ENCODE results near the gene CLRN2. TPM values are rescaled to one million over a fixed set of nuclear protein-coding genes. Genes with fewer than 3 reads are reported as not detected.

CLRN2 gene
- total and polyA plus RNA-seq, 10 of the 15 experiments (the other 5 are each of a cell fraction or from before 2014, with no cell fraction given): not detected

DNA sequence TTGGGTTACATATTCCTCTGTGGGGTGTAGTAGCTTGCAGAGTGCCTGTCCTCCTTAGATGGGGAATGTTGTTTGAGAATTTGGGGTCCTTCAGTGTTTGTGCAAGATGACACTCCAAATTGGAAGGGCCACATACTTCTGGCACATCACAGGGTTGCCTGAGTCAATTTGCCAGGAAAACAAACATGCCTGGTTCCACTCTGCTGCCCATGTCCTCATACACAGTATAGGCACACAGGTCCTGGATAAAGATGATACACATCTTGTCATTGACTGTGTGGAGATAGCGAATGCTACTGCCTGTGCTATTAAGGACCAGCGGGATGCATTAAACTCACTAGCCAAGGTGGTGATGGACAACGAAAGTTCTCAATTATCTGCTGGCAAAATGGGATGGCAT lies 50.9 kb downstream of the CLRN2 start:
- Histone ChIP-seq H3K4me2 (ENCODE audit: control insufficient read depth, insufficient read depth) (no peak overlapping the region), H3K27me3 (replicated peaks in 1 of 2; ENCODE audit: control insufficient read depth in 2 of 2, insufficient read depth in 2 of 2, low read length in 1 of 2) (no peaks in the 10 kb centered on the region; a peak in 1 of 4 replicates), H3K9me3 (replicated peaks; ENCODE audit: control insufficient read depth, insufficient read depth, low read length) (no peaks in the 10 kb centered on the region), H3K4me3 (no peak overlapping the region), H3K4me1 (ENCODE audit: control insufficient read depth, insufficient read depth, low read length) (no peaks in the 10 kb centered on the region), H3K36me3 (ENCODE audit: control insufficient read depth in 2 of 2, insufficient read depth in 2 of 2, low read length in 1 of 2) (no peaks in the 10 kb centered on the region), H2AFZ (ENCODE audit: control insufficient read depth, low read depth, low read length) (no peak overlapping the region), H3K27ac (ENCODE audit: control insufficient read depth, insufficient read depth) (no peak overlapping the region), H4K20me1 (ENCODE audit: control insufficient read depth, insufficient read depth) (no peaks in the 10 kb centered on the region), H3K79me2 (ENCODE audit: control insufficient read depth, insufficient read depth, low read length) (no peaks in the 10 kb centered on the region), H3K9ac (ENCODE audit: control insufficient read depth, insufficient read depth, low read length) (no peak overlapping the region)
- ATAC-seq: no peak
- ChIA-PET POLR2A (no interaction called here), SMC1A (ENCODE audit: uncharacterized antibody, unreplicated experiment) (no interaction called here), CTCF (interaction anchor here (1.6 kb wide), 1 partner anchor 9 kb away, joined by 4 read pairs; no protein-coding TSS in a partner anchor), RAD21 (ENCODE audit: unreplicated experiment) (no interaction called here)
- no TSS peak for BruUV-seq (replicated peaks)
- TF ChIP-seq CHD1 (IDR thresholded peaks at IDR 0.05; ENCODE audit: low read depth, low read length) (no peak), YY1 (IDR thresholded peaks at IDR 0.05; ENCODE audit: low read depth, low read length) (no peak), EZH2 (IDR thresholded peaks at IDR 0.05; ENCODE audit: borderline replicate concordance, control insufficient read depth, low read depth, low read length) (no peak), MYB (IDR thresholded peaks at IDR 0.05; ENCODE audit: borderline replicate concordance, low read depth, low read length) (no peak), WRNIP1 (IDR thresholded peaks at IDR 0.05; ENCODE audit: borderline replicate concordance, low read depth, low read length) (no peak), KAT2A (conservative IDR thresholded peaks at IDR 0.05; ENCODE audit: control insufficient read depth, low read depth, low read length) (no peak), NR2C1 (IDR thresholded peaks at IDR 0.05) (no peak), FOS (IDR thresholded peaks at IDR 0.05; ENCODE audit: borderline replicate concordance, extremely low read depth, insufficient read length) (no peak), STAT3 (IDR thresholded peaks at IDR 0.05; ENCODE audit: low read depth, low read length) (no peak), RFX5 (IDR thresholded peaks at IDR 0.05; ENCODE audit: low read depth, low read length) (no peak), TCF3 (IDR thresholded peaks at IDR 0.05; ENCODE audit: borderline replicate concordance, insufficient read depth, low read depth, low read length) (no peak)
- TF ChIP-seq, protein P1, sequence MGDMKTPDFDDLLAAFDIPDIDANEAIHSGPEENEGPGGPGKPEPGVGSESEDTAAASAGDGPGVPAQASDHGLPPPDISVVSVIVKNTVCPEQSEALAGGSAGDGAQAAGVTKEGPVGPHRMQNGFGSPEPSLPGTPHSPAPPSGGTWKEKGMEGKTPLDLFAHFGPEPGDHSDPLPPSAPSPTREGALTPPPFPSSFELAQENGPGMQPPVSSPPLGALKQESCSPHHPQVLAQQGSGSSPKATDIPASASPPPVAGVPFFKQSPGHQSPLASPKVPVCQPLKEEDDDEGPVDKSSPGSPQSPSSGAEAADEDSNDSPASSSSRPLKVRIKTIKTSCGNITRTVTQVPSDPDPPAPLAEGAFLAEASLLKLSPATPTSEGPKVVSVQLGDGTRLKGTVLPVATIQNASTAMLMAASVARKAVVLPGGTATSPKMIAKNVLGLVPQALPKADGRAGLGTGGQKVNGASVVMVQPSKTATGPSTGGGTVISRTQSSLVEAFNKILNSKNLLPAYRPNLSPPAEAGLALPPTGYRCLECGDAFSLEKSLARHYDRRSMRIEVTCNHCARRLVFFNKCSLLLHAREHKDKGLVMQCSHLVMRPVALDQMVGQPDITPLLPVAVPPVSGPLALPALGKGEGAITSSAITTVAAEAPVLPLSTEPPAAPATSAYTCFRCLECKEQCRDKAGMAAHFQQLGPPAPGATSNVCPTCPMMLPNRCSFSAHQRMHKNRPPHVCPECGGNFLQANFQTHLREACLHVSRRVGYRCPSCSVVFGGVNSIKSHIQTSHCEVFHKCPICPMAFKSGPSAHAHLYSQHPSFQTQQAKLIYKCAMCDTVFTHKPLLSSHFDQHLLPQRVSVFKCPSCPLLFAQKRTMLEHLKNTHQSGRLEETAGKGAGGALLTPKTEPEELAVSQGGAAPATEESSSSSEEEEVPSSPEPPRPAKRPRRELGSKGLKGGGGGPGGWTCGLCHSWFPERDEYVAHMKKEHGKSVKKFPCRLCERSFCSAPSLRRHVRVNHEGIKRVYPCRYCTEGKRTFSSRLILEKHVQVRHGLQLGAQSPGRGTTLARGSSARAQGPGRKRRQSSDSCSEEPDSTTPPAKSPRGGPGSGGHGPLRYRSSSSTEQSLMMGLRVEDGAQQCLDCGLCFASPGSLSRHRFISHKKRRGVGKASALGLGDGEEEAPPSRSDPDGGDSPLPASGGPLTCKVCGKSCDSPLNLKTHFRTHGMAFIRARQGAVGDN (IDR thresholded peaks at IDR 0.05): no peak
- TF ChIP-seq, protein P2, sequence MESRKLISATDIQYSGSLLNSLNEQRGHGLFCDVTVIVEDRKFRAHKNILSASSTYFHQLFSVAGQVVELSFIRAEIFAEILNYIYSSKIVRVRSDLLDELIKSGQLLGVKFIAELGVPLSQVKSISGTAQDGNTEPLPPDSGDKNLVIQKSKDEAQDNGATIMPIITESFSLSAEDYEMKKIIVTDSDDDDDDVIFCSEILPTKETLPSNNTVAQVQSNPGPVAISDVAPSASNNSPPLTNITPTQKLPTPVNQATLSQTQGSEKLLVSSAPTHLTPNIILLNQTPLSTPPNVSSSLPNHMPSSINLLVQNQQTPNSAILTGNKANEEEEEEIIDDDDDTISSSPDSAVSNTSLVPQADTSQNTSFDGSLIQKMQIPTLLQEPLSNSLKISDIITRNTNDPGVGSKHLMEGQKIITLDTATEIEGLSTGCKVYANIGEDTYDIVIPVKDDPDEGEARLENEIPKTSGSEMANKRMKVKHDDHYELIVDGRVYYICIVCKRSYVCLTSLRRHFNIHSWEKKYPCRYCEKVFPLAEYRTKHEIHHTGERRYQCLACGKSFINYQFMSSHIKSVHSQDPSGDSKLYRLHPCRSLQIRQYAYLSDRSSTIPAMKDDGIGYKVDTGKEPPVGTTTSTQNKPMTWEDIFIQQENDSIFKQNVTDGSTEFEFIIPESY (IDR thresholded peaks at IDR 0.05): no peak
- TF ChIP-seq, protein P3, sequence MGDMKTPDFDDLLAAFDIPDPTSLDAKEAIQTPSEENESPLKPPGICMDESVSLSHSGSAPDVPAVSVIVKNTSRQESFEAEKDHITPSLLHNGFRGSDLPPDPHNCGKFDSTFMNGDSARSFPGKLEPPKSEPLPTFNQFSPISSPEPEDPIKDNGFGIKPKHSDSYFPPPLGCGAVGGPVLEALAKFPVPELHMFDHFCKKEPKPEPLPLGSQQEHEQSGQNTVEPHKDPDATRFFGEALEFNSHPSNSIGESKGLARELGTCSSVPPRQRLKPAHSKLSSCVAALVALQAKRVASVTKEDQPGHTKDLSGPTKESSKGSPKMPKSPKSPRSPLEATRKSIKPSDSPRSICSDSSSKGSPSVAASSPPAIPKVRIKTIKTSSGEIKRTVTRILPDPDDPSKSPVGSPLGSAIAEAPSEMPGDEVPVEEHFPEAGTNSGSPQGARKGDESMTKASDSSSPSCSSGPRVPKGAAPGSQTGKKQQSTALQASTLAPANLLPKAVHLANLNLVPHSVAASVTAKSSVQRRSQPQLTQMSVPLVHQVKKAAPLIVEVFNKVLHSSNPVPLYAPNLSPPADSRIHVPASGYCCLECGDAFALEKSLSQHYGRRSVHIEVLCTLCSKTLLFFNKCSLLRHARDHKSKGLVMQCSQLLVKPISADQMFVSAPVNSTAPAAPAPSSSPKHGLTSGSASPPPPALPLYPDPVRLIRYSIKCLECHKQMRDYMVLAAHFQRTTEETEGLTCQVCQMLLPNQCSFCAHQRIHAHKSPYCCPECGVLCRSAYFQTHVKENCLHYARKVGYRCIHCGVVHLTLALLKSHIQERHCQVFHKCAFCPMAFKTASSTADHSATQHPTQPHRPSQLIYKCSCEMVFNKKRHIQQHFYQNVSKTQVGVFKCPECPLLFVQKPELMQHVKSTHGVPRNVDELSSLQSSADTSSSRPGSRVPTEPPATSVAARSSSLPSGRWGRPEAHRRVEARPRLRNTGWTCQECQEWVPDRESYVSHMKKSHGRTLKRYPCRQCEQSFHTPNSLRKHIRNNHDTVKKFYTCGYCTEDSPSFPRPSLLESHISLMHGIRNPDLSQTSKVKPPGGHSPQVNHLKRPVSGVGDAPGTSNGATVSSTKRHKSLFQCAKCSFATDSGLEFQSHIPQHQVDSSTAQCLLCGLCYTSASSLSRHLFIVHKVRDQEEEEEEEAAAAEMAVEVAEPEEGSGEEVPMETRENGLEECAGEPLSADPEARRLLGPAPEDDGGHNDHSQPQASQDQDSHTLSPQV (IDR thresholded peaks at IDR 0.05): no peak
- in situ Hi-C loops (cut with MboI) (no loop called here), intact Hi-C loops (cut with micrococcal nuclease; ENCODE audit: unreplicated experiment) (no loop called here)
- WGBS (ENCODE audit: insufficient coverage, insufficient replicate concordance, low lambda C conversion rate, missing lambda C conversion rate): 74% methylated on average over 3 of the region's 3 CpGs
- FAIRE-seq: no peak
- no peak for DNase-seq (ENCODE audit: low read depth, low spot score)

Measured in GM12878 (cell line).